CD4-positive, alpha-beta memory T cell (primary cell): ENCODE measurements around the gene FAM13C. TPM values are rescaled to one million over a fixed set of nuclear protein-coding genes. Genes with fewer than 3 reads are reported as not detected.

Source experiments
- CTCF ChIA-PET: fragments of 350-600 bp; sonication (Branson Sonifier 250); formaldehyde crosslinking; loops from one replicate; lab custom pipeline; 2021; ENCODE audit warnings: inconsistent platforms; ENCODE audit not compliant: partially characterized antibody; lab: Charles Lee
- POLR2A ChIA-PET: fragments of 350-600 bp; sonication (Branson Sonifier 250); formaldehyde crosslinking; loops from one replicate; lab custom pipeline; 2021; ENCODE audit not compliant: partially characterized antibody; lab: Charles Lee
- DNase-seq, 5 donors: peaks; one replicate each; pipeline versions ENCODE4 v3.0.0 to v3.0.0-alpha.2; 2020 to 2022; ENCODE audit warnings: mixed read lengths in 1 of 5
- H3K27ac ChIP-seq: one replicate; pipeline ENCODE4 v1.7.0; 2013; ENCODE audit warnings: low read depth, low read length
- H3K27me3 ChIP-seq: 2 replicates; pipeline ENCODE4 v1.7.0; 2013; ENCODE audit warnings: mild to moderate bottlenecking, low read length, moderate library complexity; ENCODE audit not compliant: insufficient read depth
- H3K36me3 ChIP-seq: 2 replicates; pipeline ENCODE4 v1.7.0; 2013; ENCODE audit warnings: mild to moderate bottlenecking, low read length, moderate library complexity; ENCODE audit not compliant: insufficient read depth
- H3K4me1 ChIP-seq: 2 replicates; pipeline ENCODE4 v1.7.0; 2013; ENCODE audit warnings: mild to moderate bottlenecking, low read length, moderate library complexity; ENCODE audit not compliant: insufficient read depth
- H3K4me3 ChIP-seq, 2 donors: one replicate each; pipeline ENCODE4 v1.7.0; 2013; ENCODE audit warnings: low read length in 2 of 2, mild to moderate bottlenecking in 1 of 2
- H3K9me3 ChIP-seq, 2 donors: one replicate each; pipeline ENCODE4 v1.7.0; 2013; ENCODE audit warnings: low read length in 2 of 2, control low read depth in 1 of 2; ENCODE audit not compliant: control insufficient read depth in 1 of 2
- H3K27ac Mint-ChIP-seq, 7 donors: one replicate each; pipeline ENCODE4 v1.8.0; 2020 to 2021; ENCODE audit warnings: mixed read lengths in 7 of 7, mild to moderate bottlenecking in 6 of 7, inconsistent platforms in 3 of 7, moderate library complexity in 3 of 7
- H3K27me3 Mint-ChIP-seq, 2 donors: one replicate each; pipeline ENCODE4 v1.8.0; 2020 to 2021; ENCODE audit warnings: mixed read lengths in 2 of 2
- H3K36me3 Mint-ChIP-seq, 2 donors: one replicate each; pipeline ENCODE4 v1.8.0; 2020 to 2021; ENCODE audit warnings: mixed read lengths in 2 of 2, inconsistent platforms in 1 of 2, mild to moderate bottlenecking in 1 of 2
- H3K4me1 Mint-ChIP-seq, 4 donors: one replicate each; pipeline ENCODE4 v1.8.0; 2020 to 2021; ENCODE audit warnings: mixed read lengths in 4 of 4, mild to moderate bottlenecking in 1 of 4
- H3K4me3 Mint-ChIP-seq, 8 donors: one replicate each; pipeline ENCODE4 v1.8.0; 2020 to 2021; ENCODE audit warnings: mixed read lengths in 8 of 8, mild to moderate bottlenecking in 7 of 8, moderate library complexity in 6 of 8, inconsistent platforms in 3 of 8
- H3K9me3 Mint-ChIP-seq, 8 donors: one replicate each; pipeline ENCODE4 v1.8.0; 2020 to 2021; ENCODE audit warnings: mixed read lengths in 8 of 8, mild to moderate bottlenecking in 5 of 8, inconsistent platforms in 3 of 8, moderate library complexity in 1 of 8
- intact Hi-C: fragments of 100-400 bp; cut with micrococcal nuclease; formaldehyde crosslinking; loops from one replicate; pipeline ENCODE4 v1.15.1; 2023
- polyA plus RNA-seq, 2 donors: library from polyadenylated mRNA; unstranded; fragments of 300-500 nt; fragmentation: Illumina TruSeq; gene quantifications; one replicate each; pipeline ENCODE4 v1.2.3, GENCODE V29; 2021
- total RNA-seq, 2 experiments: library from RNA; stranded (reverse); gene quantifications; one replicate each; pipeline ENCODE4 v1.2.3, GENCODE V29; 2021

Gene FAM13C
- total and polyA plus RNA-seq, 4 experiments from 2014 or later: not detected

DNA sequence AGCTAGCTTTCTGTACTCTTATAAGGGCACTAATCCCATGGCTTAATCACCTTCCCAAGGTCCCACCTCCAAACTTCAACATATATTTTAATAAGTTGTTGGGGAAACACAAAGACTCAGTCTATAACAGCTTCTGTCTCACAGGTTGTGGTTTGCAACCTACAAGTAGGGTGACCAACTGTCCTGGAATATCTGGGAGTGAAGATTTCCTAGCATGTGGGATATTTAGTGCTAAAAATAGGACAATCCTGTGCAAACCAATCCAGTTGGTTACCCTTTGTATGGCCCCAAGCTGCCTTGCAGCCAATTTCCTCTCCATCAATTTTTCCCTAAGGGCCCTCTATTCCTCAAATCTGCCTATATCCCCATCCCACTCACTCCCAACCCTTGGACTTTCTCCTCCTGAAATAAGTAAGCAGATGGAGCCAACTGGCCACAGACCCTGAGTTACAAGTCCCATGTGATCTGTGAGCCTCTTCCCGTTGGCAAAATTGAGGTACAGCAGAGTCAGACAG is 82.3 kb downstream of the FAM13C start:
- no peak for DNase-seq
- no peaks in the 10 kb centered on the region for H3K4me1 ChIP-seq
- intact Hi-C loops: no loop called here
- H3K27ac ChIP-seq: no peak overlapping the region
- ChIA-PET CTCF (no interaction called here), POLR2A (no interaction called here)
- Mint-ChIP-seq H3K36me3 (no peaks in the 10 kb centered on the region), H3K27ac (no peak overlapping the region), H3K9me3 (peaks cover 0 to 8% (median 0%) of the 10 kb centered on the region in 8 donors), H3K4me3 (no peak overlapping the region), H3K4me1 (no peaks in the 10 kb centered on the region), H3K27me3 (no peaks in the 10 kb centered on the region)
- no peak overlapping the region for H3K4me3 ChIP-seq
- no peaks in the 10 kb centered on the region for H3K36me3 ChIP-seq
- H3K27me3 ChIP-seq: no peaks in the 10 kb centered on the region
- H3K9me3 ChIP-seq: no peaks in the 10 kb centered on the region

- intact Hi-C loops: no loop called here
- ChIA-PET CTCF (no interaction called here), POLR2A (no interaction called here)
- Mint-ChIP-seq H3K27ac (no peak overlapping the region), H3K27me3 (no peaks in the 10 kb centered on the region), H3K4me1 (no peaks in the 10 kb centered on the region), H3K9me3 (peaks cover 0 to 8% (median 0%) of the 10 kb centered on the region in 8 donors), H3K36me3 (no peaks in the 10 kb centered on the region), H3K4me3 (no peak overlapping the region)
- Histone ChIP-seq H3K27me3 (no peaks in the 10 kb centered on the region), H3K4me1 (no peaks in the 10 kb centered on the region), H3K36me3 (no peaks in the 10 kb centered on the region), H3K4me3 (no peak overlapping the region), H3K9me3 (no peaks in the 10 kb centered on the region), H3K27ac (no peak overlapping the region)
- DNase-seq: no peak
Measured at GRCh38 chr10:59279476-59279875, 82.9 kb downstream of the FAM13C start.

DNA sequence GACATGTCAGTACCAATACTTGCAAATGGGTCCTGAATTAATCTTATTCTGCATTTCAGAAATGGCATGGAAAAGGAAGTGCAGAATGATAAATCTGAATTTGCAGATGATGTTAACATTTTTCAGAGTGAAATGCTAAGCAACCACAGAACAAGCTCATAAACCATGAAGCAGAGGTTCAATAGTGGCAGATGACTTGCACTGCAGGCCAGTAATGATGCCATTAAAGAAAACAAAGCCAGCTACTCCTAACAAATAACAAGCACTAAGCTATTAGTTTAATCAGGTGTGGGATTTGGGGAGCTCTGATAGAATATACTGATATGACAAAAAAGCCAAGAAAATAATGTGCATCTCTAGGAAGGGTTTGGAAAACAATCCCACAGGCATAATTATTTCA is 85.4 kb downstream of the FAM13C start:
- Mint-ChIP-seq H3K27ac (no peak overlapping the region), H3K4me3 (no peak overlapping the region), H3K27me3 (no peaks in the 10 kb centered on the region), H3K9me3 (peaks cover 0 to 7% (median 0%) of the 10 kb centered on the region in 8 donors), H3K36me3 (no peaks in the 10 kb centered on the region), H3K4me1 (no peaks in the 10 kb centered on the region)
- Histone ChIP-seq H3K4me3 (no peak overlapping the region), H3K9me3 (peaks cover 0 to 4% of the 10 kb centered on the region in 2 donors), H3K27me3 (no peaks in the 10 kb centered on the region), H3K36me3 (no peaks in the 10 kb centered on the region), H3K27ac (no peak overlapping the region), H3K4me1 (no peaks in the 10 kb centered on the region)
- CTCF ChIA-PET: no interaction called here
- POLR2A ChIA-PET: no interaction called here
- intact Hi-C loops: no loop called here
- DNase-seq: no peak

GRCh38 chr10:59276133-59276532 is 86.2 kb downstream of the FAM13C start:
- Mint-ChIP-seq H3K9me3 (peaks cover 0 to 8% (median under 1%) of the 10 kb centered on the region in 8 donors), H3K4me1 (no peaks in the 10 kb centered on the region), H3K36me3 (no peaks in the 10 kb centered on the region), H3K4me3 (no peak overlapping the region), H3K27ac (no peak overlapping the region), H3K27me3 (no peaks in the 10 kb centered on the region)
- ChIA-PET POLR2A (no interaction called here), CTCF (no interaction called here)
- H3K36me3 ChIP-seq: no peaks in the 10 kb centered on the region
- no peak for DNase-seq
- H3K27ac ChIP-seq: no peak overlapping the region
- H3K4me1 ChIP-seq: no peaks in the 10 kb centered on the region
- peaks cover 0 to 4% of the 10 kb centered on the region in 2 donors for H3K9me3 ChIP-seq
- H3K27me3 ChIP-seq: no peaks in the 10 kb centered on the region
- intact Hi-C loops: no loop called here
- H3K4me3 ChIP-seq: no peak overlapping the region

DNA sequence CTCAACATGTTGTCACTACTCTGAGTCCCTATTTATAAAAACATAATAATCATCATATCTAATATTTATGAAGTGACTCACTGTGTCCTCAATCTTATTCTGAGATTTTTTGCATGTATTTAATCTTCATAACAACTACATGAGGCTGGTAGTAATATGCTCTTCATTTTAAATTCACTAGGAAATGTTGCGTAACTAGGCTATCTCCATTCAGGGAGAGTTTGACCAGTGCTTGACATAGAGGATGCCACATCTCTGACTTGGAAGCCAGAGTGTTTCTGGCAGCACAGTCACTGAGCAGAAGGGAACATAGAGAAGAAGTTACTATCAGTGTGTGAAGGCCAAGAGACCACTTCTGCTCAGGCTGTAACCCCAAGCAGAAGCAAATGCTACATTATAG is 88.9 kb downstream of the FAM13C start:
- ChIA-PET POLR2A (no interaction called here), CTCF (no interaction called here)
- H3K36me3 ChIP-seq: no peaks in the 10 kb centered on the region
- H3K27me3 ChIP-seq: no peaks in the 10 kb centered on the region
- no peak overlapping the region for H3K27ac ChIP-seq
- no peaks in the 10 kb centered on the region for H3K4me1 ChIP-seq
- H3K36me3 Mint-ChIP-seq: no peaks in the 10 kb centered on the region
- no peaks in the 10 kb centered on the region for H3K27me3 Mint-ChIP-seq
- no peak overlapping the region for H3K4me3 ChIP-seq
- H3K9me3 Mint-ChIP-seq: peaks cover 0 to 8% (median 3%) of the 10 kb centered on the region in 8 donors
- H3K4me3 Mint-ChIP-seq: no peak overlapping the region
- DNase-seq: no peak
- H3K27ac Mint-ChIP-seq: no peak overlapping the region
- H3K4me1 Mint-ChIP-seq: no peaks in the 10 kb centered on the region
- intact Hi-C loops: no loop called here
- H3K9me3 ChIP-seq: peaks cover 0 to 4% of the 10 kb centered on the region in 2 donors

- no peaks in the 10 kb centered on the region for H3K27me3 Mint-ChIP-seq
- intact Hi-C loops: no loop called here
- H3K4me1 Mint-ChIP-seq: no peaks in the 10 kb centered on the region
- H3K9me3 Mint-ChIP-seq: peaks cover 0 to 8% (median 3%) of the 10 kb centered on the region in 8 donors
- Histone ChIP-seq H3K27ac (no peak overlapping the region), H3K4me3 (no peak overlapping the region), H3K36me3 (no peaks in the 10 kb centered on the region), H3K27me3 (no peaks in the 10 kb centered on the region), H3K9me3 (peaks cover 0 to 4% of the 10 kb centered on the region in 2 donors), H3K4me1 (no peaks in the 10 kb centered on the region)
- ChIA-PET CTCF (interaction anchor here (1.3 kb wide), 1 partner anchor 21 kb away, joined by 3 read pairs; no protein-coding TSS in a partner anchor), POLR2A (no interaction called here)
- no peaks in the 10 kb centered on the region for H3K36me3 Mint-ChIP-seq
- no peak overlapping the region for H3K4me3 Mint-ChIP-seq
- no peak overlapping the region for H3K27ac Mint-ChIP-seq
- DNase-seq: no peak
Measured at GRCh38 chr10:59272061-59272460, 90.3 kb downstream of the FAM13C start.

- no peaks in the 10 kb centered on the region for H3K36me3 ChIP-seq
- H3K4me1 Mint-ChIP-seq: no peaks in the 10 kb centered on the region
- H3K4me3 Mint-ChIP-seq: no peak overlapping the region
- H3K27ac Mint-ChIP-seq: no peak overlapping the region
- no peak overlapping the region for H3K27ac ChIP-seq
- ChIA-PET POLR2A (no interaction called here), CTCF (no interaction called here)
- no peaks in the 10 kb centered on the region for H3K36me3 Mint-ChIP-seq
- peaks cover 0 to 8% (median 3%) of the 10 kb centered on the region in 8 donors for H3K9me3 Mint-ChIP-seq
- H3K4me3 ChIP-seq: no peak overlapping the region
- no peak for DNase-seq
- intact Hi-C loops: no loop called here
- no peaks in the 10 kb centered on the region for H3K4me1 ChIP-seq
- H3K27me3 ChIP-seq: no peaks in the 10 kb centered on the region
- peaks cover 0 to 4% of the 10 kb centered on the region in 2 donors for H3K9me3 ChIP-seq
- H3K27me3 Mint-ChIP-seq: no peaks in the 10 kb centered on the region
Measured at GRCh38 chr10:59271160-59271559, 91.2 kb downstream of the FAM13C start.
